Thoracic aorta (tissue), 2 donors: ENCODE data around the gene DNAJB1. TPM values are rescaled to one million over a fixed set of nuclear protein-coding genes. Genes with fewer than 3 reads are reported as not detected.
A peak's percentile ranks its signal among the peaks of the same experiment; 100 is the strongest.

Experiments used
- ATAC-seq: fragments of 150-250 bp; one replicate; pipeline ENCODE4 v1.8.0; 2017; ENCODE audit warnings: low read depth; ENCODE audit not compliant: insufficient number of reproducible peaks, low FRiP score
- DNase-seq: peaks from one replicate; pipeline ENCODE4 v3.0.0-alpha.2; 2020; ENCODE audit warnings: low spot score
- H3K27ac ChIP-seq, 2 donors: fragments of 200-600 bp; sonication (generic); 1 replicate in 1 of 2; 2 replicates in 1 of 2; pipeline ENCODE4 v1.5.1; 2016; ENCODE audit warnings: mild to moderate bottlenecking in 2 of 2, moderate library complexity in 2 of 2
- H3K27me3 ChIP-seq: fragments of 200-600 bp; sonication (generic); replicated peaks from 2 replicates; pipeline ENCODE4 v1.6.0; 2016; ENCODE audit warnings: mild to moderate bottlenecking; ENCODE audit not compliant: insufficient read depth
- H3K36me3 ChIP-seq: fragments of 200-600 bp; sonication (generic); one replicate; pipeline ENCODE4 v1.5.1; 2016
- H3K4me1 ChIP-seq, 2 donors: fragments of 200-600 bp; sonication (generic); 1 replicate in 1 of 2; 2 replicates in 1 of 2; pipeline versions ENCODE4 v1.5.1 to v1.6.0; 2016; ENCODE audit warnings: low read depth in 2 of 2, mild to moderate bottlenecking in 1 of 2; ENCODE audit not compliant: control insufficient read depth in 1 of 2
- H3K4me3 ChIP-seq: fragments of 200-600 bp; sonication (generic); 2 replicates; pipeline ENCODE4 v1.5.1; 2016; ENCODE audit warnings: mild to moderate bottlenecking
- H3K9me3 ChIP-seq: fragments of 200-600 bp; sonication (generic); 2 replicates; pipeline ENCODE4 v1.5.1; 2016
- CTCF ChIP-seq: fragments of 200-600 bp; sonication (generic); IDR thresholded peaks from one replicate; pipeline ENCODE4 v1.5.1; 2019; ENCODE audit warnings: antibody characterized with exemption
- total RNA-seq, 2 donors: library from RNA; depleted of rRNA; stranded (reverse); fragments of >200 nt; gene quantifications; one replicate each; pipeline versions ENCODE4 v1.1.0 to v1.2.3, GENCODE V29; 2016

DNAJB1 gene
- total RNA-seq, 2 donors from 2014 or later, result 50.1 to 50.6 TPM

GRCh38 chr19:14519860-14520407, 1.7 kb upstream of the DNAJB1 start:
- DNase-seq, result no peak
- no peak for ATAC-seq
- peaks cover 12% of the 10 kb centered on the region for H3K36me3 ChIP-seq
- H3K9me3 ChIP-seq, result no peaks in the 10 kb centered on the region
- no peak for TF ChIP-seq CTCF
- H3K27ac ChIP-seq, result peak overlapping the region in 1 of 2 donors; percentile 10
- no peak overlapping the region for H3K4me3 ChIP-seq
- H3K27me3 ChIP-seq, result no peaks in the 10 kb centered on the region
- peaks cover 28 to 29% of the 10 kb centered on the region in 2 donors for H3K4me1 ChIP-seq

GRCh38 chr19:14519245-14519859, 1.2 kb upstream of the DNAJB1 start:
- TF ChIP-seq CTCF, result no peak
- Histone ChIP-seq H3K27me3 (no peaks in the 10 kb centered on the region), H3K36me3 (peaks cover 18% of the 10 kb centered on the region), H3K27ac (peak overlapping the region; percentile 82 to 93), H3K4me1 (peaks cover 29 to 30% of the 10 kb centered on the region in 2 donors), H3K9me3 (no peaks in the 10 kb centered on the region), H3K4me3 (peak overlapping the region; percentile 82)
- DNase-seq, result no peak
- ATAC-seq, result no peak

- ATAC-seq (no peak), DNase-seq (no peak)
- Histone ChIP-seq H3K36me3 (peaks cover 24% of the 10 kb centered on the region), H3K9me3 (no peaks in the 10 kb centered on the region), H3K4me3 (peak overlapping the region; percentile 82), H3K4me1 (peaks cover 29 to 30% of the 10 kb centered on the region in 2 donors), H3K27ac (peak overlapping the region; percentile 93 to 98), H3K27me3 (no peaks in the 10 kb centered on the region)
- TF ChIP-seq CTCF, result no peak
Measured at GRCh38 chr19:14517446-14517839, 754 bp downstream of the DNAJB1 start.

- TF ChIP-seq CTCF, result no peak
- H3K27me3 ChIP-seq, result no peaks in the 10 kb centered on the region
- H3K9me3 ChIP-seq, result no peaks in the 10 kb centered on the region
- H3K27ac ChIP-seq, result peak overlapping the region; percentile 93 to 98
- DNase-seq (no peak), ATAC-seq (no peak)
- peaks cover 24% of the 10 kb centered on the region for H3K36me3 ChIP-seq
- H3K4me1 ChIP-seq, result peaks cover 29 to 30% of the 10 kb centered on the region in 2 donors
- H3K4me3 ChIP-seq, result peak overlapping the region; percentile 82
Measured at GRCh38 chr19:14516746-14517438, 1.3 kb downstream of the DNAJB1 start.

GRCh38 chr19:14516048-14516534, 2.1 kb downstream of the DNAJB1 start:
- Histone ChIP-seq H3K4me1 (peaks cover 30 to 31% of the 10 kb centered on the region in 2 donors), H3K4me3 (peak overlapping the region; percentile 82), H3K27me3 (no peaks in the 10 kb centered on the region), H3K36me3 (peaks cover 24% of the 10 kb centered on the region), H3K27ac (no peak overlapping the region), H3K9me3 (no peaks in the 10 kb centered on the region)
- ATAC-seq (no peak), DNase-seq (no peak)
- no peak for TF ChIP-seq CTCF
